Body of pancreas (tissue), 4 donors: Measurements from ENCODE around the gene IPO4. TPM values are rescaled to one million over a fixed set of nuclear protein-coding genes. Genes with fewer than 3 reads are reported as not detected.

Source experiments
- ATAC-seq: fragments of 150-250 bp; one replicate; pipeline ENCODE4 v1.9.1; 2016
- DNase-seq, 4 donors: peaks; one replicate each; pipeline ENCODE4 v3.0.0-alpha.2; 2019
- H3K27ac ChIP-seq, 4 donors: fragments of 200-600 bp; sonication (generic); 1 replicate in 3 of 4; 2 replicates in 1 of 4; pipeline versions ENCODE4 v1.5.1 to v1.6.1; 2016 to 2019; ENCODE audit warnings: mild to moderate bottlenecking in 1 of 4, mixed read lengths in 1 of 4, moderate library complexity in 1 of 4
- H3K27me3 ChIP-seq, 2 donors: fragments of 200-600 bp; sonication (generic); one replicate each; pipeline ENCODE4 v1.6.0; 2016; ENCODE audit warnings: mild to moderate bottlenecking in 1 of 2
- H3K36me3 ChIP-seq, 2 donors: fragments of 200-600 bp; sonication (generic); replicated peaks in 1 of 2; 2 replicates each; pipeline ENCODE4 v1.5.1; 2016; ENCODE audit warnings: low read depth in 2 of 2; ENCODE audit not compliant: insufficient read depth in 1 of 2
- H3K4me1 ChIP-seq: fragments of 200-600 bp; sonication (generic); one replicate; pipeline ENCODE4 v1.6.0; 2016
- H3K4me3 ChIP-seq, 2 donors: fragments of 200-600 bp; sonication (generic); 1 replicate in 1 of 2; 2 replicates in 1 of 2; pipeline ENCODE4 v1.5.1; 2016 to 2019
- H3K9me3 ChIP-seq, 3 donors: fragments of 200-600 bp; sonication (generic); 1 replicate in 2 of 3; 2 replicates in 1 of 3; pipeline ENCODE4 v1.5.1; 2016
- CTCF ChIP-seq, 7 experiments: fragments of 450-650 bp in 4 of 7; fragments of 200-600 bp in 3 of 7; sonication (generic) in 3 of 7; IDR thresholded peaks; one replicate each; pipeline ENCODE4 v1.5.1; 2016 to 2019; ENCODE audit warnings: antibody characterized with exemption in 7 of 7
- POLR2A ChIP-seq, 3 donors: fragments of 450-650 bp; IDR thresholded peaks; one replicate each; pipeline ENCODE4 v1.6.1; 2016; ENCODE audit warnings: antibody characterized with exemption in 3 of 3, mild to moderate bottlenecking in 2 of 3
- WGBS, 2 donors: methylation state at CpG; one replicate each; pipeline ENCODE4 v1.1.5; 2017; 5-methylcytosine and 5-hydroxymethylcytosine counted together
- intact Hi-C: fragments of 100-400 bp; cut with DNase I; formaldehyde crosslinking; loops from one replicate; pipeline ENCODE4 v1.15.1; 2023
- total RNA-seq, 2 donors: library from RNA; depleted of rRNA; stranded (reverse); fragments of >200 nt; gene quantifications; one replicate each; pipeline ENCODE4 v1.1.0, GENCODE V29; 2016

IPO4 gene
- total RNA-seq, 2 donors from 2014 or later: 30.4 to 73.5 TPM

- Histone ChIP-seq H3K9me3 (no peaks in the 10 kb centered on the region), H3K4me3 (no peak overlapping the region), H3K4me1 (peaks cover 23% of the 10 kb centered on the region), H3K27ac (no peak overlapping the region), H3K27me3 (no peaks in the 10 kb centered on the region), H3K36me3 (peaks cover 13 to 32% of the 10 kb centered on the region in 2 donors)
- WGBS, 2 donors: 74 to 85% methylated on average over 4 to 19 of the region's 19 CpGs
- no peak for TF ChIP-seq POLR2A (IDR thresholded peaks at IDR 0.05)
- TF ChIP-seq CTCF (IDR thresholded peaks at IDR 0.05): no peak
- DNase-seq: no peak
- intact Hi-C loops: no loop called here
- ATAC-seq: no peak
These were observed 4.3 kb downstream of the IPO4 start for GRCh38 chr14:24184104-24184970.

- WGBS, 2 donors: 83 to 88% methylated on average over 12 to 13 of the region's 15 CpGs
- intact Hi-C loops: no loop called here
- no peak for ATAC-seq
- Histone ChIP-seq H3K4me1 (peaks cover 12% of the 10 kb centered on the region), H3K9me3 (no peaks in the 10 kb centered on the region), H3K27me3 (no peaks in the 10 kb centered on the region), H3K4me3 (no peak overlapping the region), H3K36me3 (peaks cover 14 to 36% of the 10 kb centered on the region in 2 donors), H3K27ac (no peak overlapping the region)
- TF ChIP-seq POLR2A (IDR thresholded peaks at IDR 0.05): no peak
- TF ChIP-seq CTCF (IDR thresholded peaks at IDR 0.05): no peak
- no peak for DNase-seq
These were observed 5.6 kb downstream of the IPO4 start for GRCh38 chr14:24183014-24183481.

- Histone ChIP-seq H3K9me3 (no peaks in the 10 kb centered on the region), H3K36me3 (peaks cover 14 to 36% of the 10 kb centered on the region in 2 donors), H3K27me3 (no peaks in the 10 kb centered on the region), H3K4me1 (peaks cover 5% of the 10 kb centered on the region), H3K27ac (no peak overlapping the region), H3K4me3 (no peak overlapping the region)
- TF ChIP-seq CTCF (IDR thresholded peaks at IDR 0.05) (no peak), POLR2A (IDR thresholded peaks at IDR 0.05) (no peak)
- 86 to 90% methylated on average over 10 to 14 of the region's 14 CpGs for WGBS, 2 donors
- no peak for DNase-seq
- intact Hi-C loops: no loop called here
- no peak for ATAC-seq
These were observed 6.3 kb downstream of the IPO4 start for GRCh38 chr14:24182110-24182882.

GRCh38 chr14:24181371-24182077, 7.1 kb downstream of the IPO4 start:
- intact Hi-C loops: no loop called here
- Histone ChIP-seq H3K27me3 (no peaks in the 10 kb centered on the region), H3K27ac (no peak overlapping the region), H3K4me1 (no peaks in the 10 kb centered on the region), H3K4me3 (no peak overlapping the region), H3K9me3 (no peaks in the 10 kb centered on the region), H3K36me3 (peaks cover 14 to 36% of the 10 kb centered on the region in 2 donors)
- TF ChIP-seq POLR2A (IDR thresholded peaks at IDR 0.05) (no peak), CTCF (IDR thresholded peaks at IDR 0.05) (no peak)
- DNase-seq: no peak
- ATAC-seq: no peak
- 76 to 88% methylated on average over 8 to 19 of the region's 19 CpGs for WGBS, 2 donors
